H1 (cell line): Measurements from ENCODE around the gene PID1.

ENCODE experiments used
- ASH2L ChIP-seq: fragments of 200-600, 300-600 bp; sonication (generic); IDR thresholded peaks from one replicate; pipeline ENCODE4 v1.7.1; 2017; ENCODE audit warnings: low read length
- ATF3 ChIP-seq: IDR thresholded peaks from 2 replicates; pipeline ENCODE4 v1.6.1; 2011; ENCODE audit warnings: low read depth, mild to moderate bottlenecking, low read length; ENCODE audit not compliant: insufficient read depth
- CHD2 ChIP-seq: IDR thresholded peaks from 2 replicates; pipeline ENCODE4 v1.6.1; 2012; ENCODE audit warnings: low read length, improper control_type of control experiment
- CREB1 ChIP-seq: IDR thresholded peaks from 2 replicates; pipeline ENCODE4 v1.6.1; 2012; ENCODE audit warnings: inconsistent platforms
- CTCF ChIP-seq, 3 experiments: IDR thresholded peaks; 1 replicate in 2 of 3; 2 replicates in 1 of 3; pipeline versions ENCODE4 v1.5.1 to v1.6.1; 2011; ENCODE audit warnings: low read length in 3 of 3, mild to moderate bottlenecking in 3 of 3, inconsistent platforms in 2 of 3, low read depth in 1 of 3, moderate library complexity in 1 of 3; ENCODE audit not compliant: insufficient read depth in 1 of 3; ENCODE audit errors: control extremely low read depth in 1 of 3
- KDM1A ChIP-seq: fragments of 200-600, 300-600 bp; sonication (generic); IDR thresholded peaks from 2 replicates; pipeline ENCODE4 v1.7.1; 2016; ENCODE audit warnings: mild to moderate bottlenecking, low read length, borderline replicate concordance
- MAX ChIP-seq: IDR thresholded peaks from 2 replicates; pipeline ENCODE4 v1.6.1; 2012; ENCODE audit warnings: inconsistent platforms
- POLR2AphosphoS5 ChIP-seq: IDR thresholded peaks from 2 replicates; pipeline ENCODE4 v1.6.1; 2011; ENCODE audit warnings: low read depth, low read length
- RFX5 ChIP-seq: IDR thresholded peaks from 2 replicates; pipeline ENCODE4 v1.6.1; 2011; ENCODE audit warnings: low read depth, low read length, improper control_type of control experiment, borderline replicate concordance
- SIN3A ChIP-seq, 2 experiments: IDR thresholded peaks in 1 of 2; conservative IDR thresholded peaks in 1 of 2; 2 replicates each; pipeline ENCODE4 v1.6.1; 2011 to 2012; ENCODE audit warnings: low read length in 2 of 2, improper control_type of control experiment in 1 of 2, low read depth in 1 of 2, mild to moderate bottlenecking in 1 of 2
- SIRT6 ChIP-seq: IDR thresholded peaks from one replicate; pipeline ENCODE4 v1.7.1; 2012; ENCODE audit warnings: low read length, inconsistent platforms
- YY1 ChIP-seq: IDR thresholded peaks from 2 replicates; pipeline ENCODE4 v1.6.1; 2011; ENCODE audit warnings: low read depth, mild to moderate bottlenecking, low read length

- TF ChIP-seq CTCF (IDR thresholded peaks at IDR 0.05; ENCODE audit: control extremely low read depth in 1 of 3, insufficient read depth in 1 of 3, low read depth in 1 of 3, low read length in 3 of 3) (no peak), KDM1A (no peak), RFX5 (no peak), SIN3A (conservative IDR thresholded peaks at IDR 0.05 in 1 of 2, IDR thresholded peaks at IDR 0.05 in 1 of 2; ENCODE audit: low read depth in 1 of 2, low read length in 2 of 2) (no peak), SIRT6 (no peak), CREB1 (no peak), CHD2 (no peak), MAX (no peak), ATF3 (no peak), POLR2AphosphoS5 (no peak), YY1 (no peak), ASH2L (no peak)
These were observed 271.8 kb downstream of the PID1 start for GRCh38 chr2:228999326-228999725.
